RCC 7860 (cell line): Measurements from ENCODE around the gene SDHAF1.
"Not testable (repeated sequence)": the region's sequence is repeated elsewhere in the genome, so short reads cannot be mapped to it uniquely, and the experiment has no call there.

Experiments used
- DNase-seq: peaks from one replicate; pipeline ENCODE4 v3.0.0-alpha.2; 2015; ENCODE audit warnings: low spot score
- FAIRE-seq: peaks from 2 replicates; lab custom pipeline; 2012; peaks lifted over from hg19 to GRCh38; lab: Jason Lieb, UNC

The SDHAF1 gene

GRCh38 chr19:36014012-36014924 is 19.3 kb downstream of the SDHAF1 start, which contains the start of gene ALKBH6:
TSS of gene ALKBH6 (minus strand) at chr19:36014213. CDS start at chr19:36013397, 816 bp downstream.
- DNase-seq: peak; percentile 92
- peak; percentile 96 for FAIRE-seq

GRCh38 chr19:36019061-36019670 is 24.2 kb downstream of the SDHAF1 start:
- FAIRE-seq: no peak
- no peak for DNase-seq

- FAIRE-seq: no peak
- DNase-seq: no peak
Observed at GRCh38 chr19:36023432-36023831, 28.4 kb downstream of the SDHAF1 start.

GRCh38 chr19:36025541-36025940 is 30.6 kb downstream of the SDHAF1 start:
- no peak for FAIRE-seq
- no peak for DNase-seq

GRCh38 chr19:36026091-36026876 is 31.3 kb downstream of the SDHAF1 start:
- FAIRE-seq: no peak
- DNase-seq: no peak

GRCh38 chr19:36027696-36028095 is 32.7 kb downstream of the SDHAF1 start:
- FAIRE-seq: no peak
- no peak for DNase-seq

- FAIRE-seq (no peak), DNase-seq (no peak)
Observed at GRCh38 chr19:36028313-36029041, 33.5 kb downstream of the SDHAF1 start.

- DNase-seq (peak; percentile 5), FAIRE-seq (no peak)
Observed at GRCh38 chr19:36030264-36031148, 35.5 kb downstream of the SDHAF1 start.

GRCh38 chr19:36031308-36031707 is 36.3 kb downstream of the SDHAF1 start:
- no peak for FAIRE-seq
- DNase-seq: no peak

- FAIRE-seq: no peak
- no peak for DNase-seq
Observed at GRCh38 chr19:36032251-36033104, 37.5 kb downstream of the SDHAF1 start, which contains the start of gene CLIP3. TSS of gene CLIP3 (minus strand) at chr19:36032873. CDS start at chr19:36032357, 516 bp downstream.

GRCh38 chr19:36040495-36040894 is 45.5 kb downstream of the SDHAF1 start:
- DNase-seq (no peak), FAIRE-seq (no peak)

- not testable (repeated sequence) for FAIRE-seq, DNase-seq
Observed at GRCh38 chr19:36041092-36041491, 46.1 kb downstream of the SDHAF1 start.

- FAIRE-seq: no peak
- peak; percentile 61 for DNase-seq
Observed at GRCh38 chr19:36041831-36042230, 46.8 kb downstream of the SDHAF1 start.

GRCh38 chr19:36043952-36044351 is 49.0 kb downstream of the SDHAF1 start:
- FAIRE-seq (no peak), DNase-seq (no peak)
